K562 (cell line): ENCODE data around the gene FOS. TPM values are rescaled to one million over a fixed set of nuclear protein-coding genes. Genes with fewer than 3 reads are reported as not detected.
A peak's percentile ranks its signal among the peaks of the same experiment; 100 is the strongest.

ENCODE experiments used
- ATAC-seq: fragments of 200-7000 bp; cut with Tn5 transposase; 3 replicates; pipeline ENCODE4 v1.9.1; 2020; ENCODE audit warnings: moderate library complexity
- BruUV-seq: library from RNA; stranded (reverse); fragments of 400-500 nt; replicated peaks from 2 replicates; lab custom pipeline; 2021; lab: Mats Ljungman, UMichigan
- CTCF ChIA-PET: fragments of 300-600 bp; formaldehyde crosslinking; extraction: SDS; loops from one replicate; lab custom pipeline; 2021; ENCODE audit warnings: low intra/inter-chr PET ratio; lab: Yijun Ruan, JAX
- POLR2A ChIA-PET: fragments of 300-600, 350-650 bp; sonication (Branson Sonifier 250); formaldehyde crosslinking; extraction: SDS; loops from one replicate; lab custom pipeline; 2021; ENCODE audit warnings: antibody characterized with exemption, inconsistent platforms; lab: Yijun Ruan, JAX
- DNase-seq, 4 experiments: peaks; one replicate each; pipeline versions ENCODE4 v3.0.0 to v3.0.0-alpha.2; 2011 to 2018; ENCODE audit warnings: low spot score in 3 of 4, mixed read lengths in 3 of 4; ENCODE audit errors: extremely low read depth in 1 of 4
- FAIRE-seq: peaks from 2 replicates; lab custom pipeline; 2011; peaks lifted over from hg19 to GRCh38; lab: Jason Lieb, UNC
- H2AFZ ChIP-seq: 2 replicates; pipeline ENCODE4 v1.6.0; 2011; ENCODE audit warnings: low read depth, low read length, control low read depth, inconsistent platforms
- H3K27ac ChIP-seq: fragments of 200-600 bp; 3 replicates; pipeline ENCODE4 v1.8.0; 2011; ENCODE audit warnings: low read depth, mild to moderate bottlenecking, control low read depth, inconsistent platforms, low read length, moderate library complexity, mixed read lengths; ENCODE audit errors: extremely low read depth
- H3K27me3 ChIP-seq, 2 experiments: fragments of 300-600 bp in 1 of 2; 2 replicates in 1 of 2; 3 replicates in 1 of 2; pipeline versions ENCODE4 v1.6.0 to v1.8.0; 2011; ENCODE audit warnings: inconsistent platforms in 2 of 2, low read length in 2 of 2, mild to moderate bottlenecking in 1 of 2, mixed read lengths in 1 of 2, moderate library complexity in 1 of 2; ENCODE audit not compliant: control insufficient read depth in 2 of 2, insufficient read depth in 2 of 2
- H3K36me3 ChIP-seq: fragments of 300-600 bp; 3 replicates; pipeline ENCODE4 v1.8.0; 2011; ENCODE audit warnings: mild to moderate bottlenecking, low read length, inconsistent platforms; ENCODE audit not compliant: control insufficient read depth, insufficient read depth
- H3K4me1 ChIP-seq, 2 experiments: fragments of 200-600 bp in 1 of 2; replicated peaks in 1 of 2; 2 replicates in 1 of 2; 3 replicates in 1 of 2; pipeline versions ENCODE4 v1.5.1 to v1.8.0; 2011; ENCODE audit warnings: inconsistent platforms in 2 of 2, low read length in 2 of 2, mild to moderate bottlenecking in 1 of 2, mixed read lengths in 1 of 2, moderate library complexity in 1 of 2; ENCODE audit not compliant: control insufficient read depth in 2 of 2, insufficient read depth in 2 of 2
- H3K4me2 ChIP-seq: 2 replicates; pipeline ENCODE4 v1.6.1; 2011; ENCODE audit warnings: low read length, control low read depth, inconsistent platforms, mixed read lengths; ENCODE audit not compliant: insufficient read depth
- H3K4me3 ChIP-seq: fragments of 200-600 bp; sonication (generic), shearing (Covaris generic); 2 replicates; pipeline ENCODE4 v1.5.1; 2016; ENCODE audit warnings: control low read depth, inconsistent platforms
- H3K79me2 ChIP-seq: fragments of 200-600 bp; 3 replicates; pipeline ENCODE4 v1.8.0; 2011; ENCODE audit warnings: low read length, inconsistent platforms; ENCODE audit not compliant: control insufficient read depth, insufficient read depth
- H3K9ac ChIP-seq, 2 experiments: 2 replicates each; pipeline versions ENCODE4 v1.6.0 to v1.6.1; 2011; ENCODE audit warnings: low read depth in 2 of 2, low read length in 2 of 2, control low read depth in 1 of 2, inconsistent platforms in 1 of 2, mild to moderate bottlenecking in 1 of 2, mixed read lengths in 1 of 2; ENCODE audit not compliant: insufficient read depth in 1 of 2
- H3K9me1 ChIP-seq: one replicate; pipeline ENCODE4 v1.6.0; 2011; ENCODE audit warnings: inconsistent platforms, mild to moderate bottlenecking, low read length, moderate library complexity; ENCODE audit not compliant: control insufficient read depth, insufficient read depth
- H3K9me3 ChIP-seq: replicated peaks from 2 replicates; pipeline ENCODE4 v1.5.1; 2011; ENCODE audit warnings: low read depth, low read length, inconsistent platforms; ENCODE audit not compliant: control insufficient read depth, insufficient read depth
- H4K20me1 ChIP-seq: replicated peaks from 2 replicates; pipeline ENCODE4 v1.6.1; 2011; ENCODE audit warnings: low read length, inconsistent platforms, mixed read lengths; ENCODE audit not compliant: control insufficient read depth, insufficient read depth
- CEBPB ChIP-seq: fragments of 450-650 bp; IDR thresholded peaks from 2 replicates; pipeline ENCODE4 v1.6.1; 2016; ENCODE audit warnings: missing genetic modification characterization, missing compliant biosample characterization
- CEBPG ChIP-seq, 3 experiments: fragments of 200-800 bp in 1 of 3; sonication (Bioruptor generic) in 1 of 3; sonication (generic) in 1 of 3; formaldehyde crosslinking in 1 of 3; IDR thresholded peaks in 2 of 3; conservative IDR thresholded peaks in 1 of 3; 2 replicates each; pipeline versions ENCODE4 v1.6.1 to v1.8.0; 2016 to 2022; ENCODE audit warnings: missing compliant biosample characterization in 2 of 3, missing genetic modification characterization in 2 of 3, mild to moderate bottlenecking in 1 of 3, missing genetic modification reagents in 1 of 3
- EHMT2 ChIP-seq: fragments of 450-650 bp; IDR thresholded peaks from 2 replicates; pipeline ENCODE4 v1.6.1; 2018; ENCODE audit warnings: antibody characterized with exemption
- GABPB1 ChIP-seq: sonication (generic); formaldehyde crosslinking; IDR thresholded peaks from 2 replicates; pipeline ENCODE4 v1.8.0; 2022; ENCODE audit warnings: mild to moderate bottlenecking, missing genetic modification reagents
- MXI1 ChIP-seq: IDR thresholded peaks from 2 replicates; pipeline ENCODE4 v1.6.1; 2011; ENCODE audit warnings: low read depth, mild to moderate bottlenecking, improper control_type of control experiment, low read length
- RBM25 ChIP-seq: fragments of 200-400 bp; formaldehyde crosslinking; IDR thresholded peaks from 2 replicates; pipeline ENCODE4 v1.6.1; 2018; ENCODE audit warnings: low read length, low read depth, moderate library complexity; ENCODE audit not compliant: severe bottlenecking
- SAP30 ChIP-seq: fragments of 200-600 bp; sonication (generic); IDR thresholded peaks from 2 replicates; pipeline ENCODE4 v1.6.1; 2012; ENCODE audit warnings: borderline replicate concordance, low read depth, mild to moderate bottlenecking, moderate library complexity, low read length, control low read depth, inconsistent platforms; ENCODE audit not compliant: insufficient read depth, poor library complexity, severe bottlenecking
- SIN3B ChIP-seq: fragments of 450-650 bp; IDR thresholded peaks from 2 replicates; pipeline ENCODE4 v1.6.1; 2017; ENCODE audit warnings: low read depth, mild to moderate bottlenecking, moderate library complexity
- U2AF2 ChIP-seq: fragments of 200-400 bp; formaldehyde crosslinking; optimal IDR thresholded peaks from 2 replicates; pipeline ENCODE3; 2017; ENCODE audit warnings: low read depth, mild to moderate bottlenecking, low read length
- WHSC1 ChIP-seq: IDR thresholded peaks from one replicate; pipeline ENCODE4 v1.6.1; 2012; ENCODE audit warnings: low read length, control low read depth, inconsistent platforms
- ZEB2 ChIP-seq: fragments of 450-650 bp; IDR thresholded peaks from 2 replicates; pipeline ENCODE4 v1.6.1; 2016
- ZNF134 ChIP-seq: fragments of 250-450 bp; sonication (Bioruptor Pico); conservative IDR thresholded peaks from 2 replicates; pipeline ENCODE4 v1.4.0; 2020
- ZNF217 ChIP-seq: sonication (generic); formaldehyde crosslinking; IDR thresholded peaks from 2 replicates; pipeline ENCODE4 v1.8.0; 2022; ENCODE audit warnings: mild to moderate bottlenecking, missing genetic modification reagents
- ZNF253 ChIP-seq: fragments of 250-450 bp; sonication (Bioruptor Pico); conservative IDR thresholded peaks from 2 replicates; pipeline ENCODE4 v1.6.1; 2021; ENCODE audit warnings: mild to moderate bottlenecking
- ZNF778 ChIP-seq: fragments of 450-650 bp; formaldehyde crosslinking; IDR thresholded peaks from 2 replicates; pipeline ENCODE4 v1.4.0; 2020; ENCODE audit warnings: mild to moderate bottlenecking, moderate library complexity
- ZSCAN32 ChIP-seq: fragments of 450-650 bp; formaldehyde crosslinking; IDR thresholded peaks from 2 replicates; pipeline ENCODE4 v1.4.0; 2020; ENCODE audit warnings: mild to moderate bottlenecking, moderate library complexity
- WGBS: fragments of 100-300 bp; shearing (Covaris generic); methylation state at CpG from one replicate; pipeline ENCODE4 v1.1.6; 2016; ENCODE audit warnings: low coverage, mixed read lengths; ENCODE audit not compliant: insufficient coverage; ENCODE audit errors: missing lambda C conversion rate; 5-methylcytosine and 5-hydroxymethylcytosine counted together
- in situ Hi-C: fragments of 300-500 bp; cut with MboI; formaldehyde crosslinking; loops from 4 replicates; pipeline ENCODE4 v1.15.0; 2018; ENCODE audit warnings: inconsistent platforms, mixed read lengths
- intact Hi-C: fragments of 100-400 bp; cut with micrococcal nuclease; formaldehyde crosslinking; loops from 2 replicates; pipeline ENCODE4 v1.14.2; 2022
- polyA plus RNA-seq, 8 experiments: library from polyadenylated mRNA; depleted of rRNA in 4 of 8; stranded (reverse) in 5 of 8; unstranded in 3 of 8; fragments of >200 nt; fragmentation: Nextera tagmentation in 2 of 8; fragmentation: Illumina TruSeq in 1 of 8; extraction: Ambion mirVana in 2 of 8; extraction: Trizol in 1 of 8; gene quantifications; 2 replicates each; pipeline versions ENCODE4 v1.2.1 to v1.2.3, GENCODE V29; 2011 to 2014; ENCODE audit warnings: inconsistent platforms in 1 of 8, missing spikeins in 1 of 8
- total RNA-seq, 7 experiments: library from RNA; depleted of rRNA in 6 of 7; stranded (reverse); fragments of >200 nt in 6 of 7; fragmentation: Illumina TruSeq in 2 of 7; extraction: Trizol in 2 of 7; gene quantifications; 2 replicates each; pipeline versions ENCODE4 v1.2.1 to v1.2.3, GENCODE V29; 2011 to 2021; ENCODE audit warnings: low replicate concordance in 1 of 7
- TF ChIP-seq, protein P1 (sequence below), 2 experiments: fragments of 450-650 bp in 1 of 2; sonication (generic) in 1 of 2; formaldehyde crosslinking; conservative IDR thresholded peaks; 2 replicates each; pipeline versions ENCODE4 v1.4.0 to v1.8.1; 2020 to 2022; ENCODE audit warnings: mild to moderate bottlenecking in 1 of 2, missing genetic modification reagents in 1 of 2
- TF ChIP-seq, protein P2 (sequence below), 2 experiments: fragments of 450-650 bp in 1 of 2; sonication (generic) in 1 of 2; formaldehyde crosslinking in 1 of 2; IDR thresholded peaks in 1 of 2; conservative IDR thresholded peaks in 1 of 2; 2 replicates each; pipeline versions ENCODE4 v1.6.1 to v1.8.1; 2016 to 2023; ENCODE audit warnings: mild to moderate bottlenecking in 2 of 2, moderate library complexity in 2 of 2, inconsistent platforms in 1 of 2, missing genetic modification reagents in 1 of 2

Gene FOS
- total and polyA plus RNA-seq, 9 of the 15 experiments (the other 6 are each of a cell fraction or from before 2014, with no cell fraction given) = 0.54 to 13.8 (median 8.9) TPM

- Histone ChIP-seq H3K9me1 (no peaks in the 10 kb centered on the region), H3K79me2 (no peaks in the 10 kb centered on the region; the same call in 2 of the 3 replicates), H3K27me3 (no peaks in the 10 kb centered on the region), H3K4me2 (no peak overlapping the region), H2AFZ (no peak overlapping the region), H3K4me1 (peaks cover 7 to 13% of the 10 kb centered on the region in 2 experiments; a peak in 4 of 5 replicates), H3K9ac (no peak overlapping the region; a peak in 1 of 4 replicates), H3K4me3 (no peak overlapping the region), H3K27ac (no peak overlapping the region), H3K9me3 (no peaks in the 10 kb centered on the region)
- 56% methylated on average over 3 of the region's 3 CpGs for WGBS
- ChIA-PET CTCF (interaction anchor here (0.5 kb wide), 1 partner anchor 511 kb away, joined by 4 read pairs; no protein-coding TSS in a partner anchor), POLR2A (interaction anchor here (0.6 to 2.6 kb wide), 4 partner anchors 8 to 213 kb away, joined by 3 to 24 read pairs (median 6); partner anchors contain the start of gene FOS)
- intact Hi-C loops = no loop called here
- ATAC-seq (no peak), DNase-seq (no peak), FAIRE-seq (no peak)
- in situ Hi-C loops = no loop called here
- no TSS peak for BruUV-seq
- no peak for TF ChIP-seq MXI1
- TF ChIP-seq GABPB1 (CRISPR knock-in tag) = no peak
- TF ChIP-seq SIN3B = no peak
- no peak for TF ChIP-seq EHMT2
- TF ChIP-seq ZNF134 (CRISPR knock-in tag) = no peak
- peak; percentile 48; the same call in 1 of the 2 replicates for TF ChIP-seq ZSCAN32 (CRISPR knock-in tag)
- TF ChIP-seq CEBPB = peak; percentile 63
- TF ChIP-seq WHSC1 = no peak
- no peak for TF ChIP-seq ZNF217
- no peak for TF ChIP-seq SAP30
- TF ChIP-seq CEBPG (CRISPR knock-in tag; IDR thresholded peaks at IDR 0.05) = peak; percentile 40; the same call in 1 of the 2 replicates
- TF ChIP-seq CEBPG (tag; conservative IDR thresholded peaks at IDR 0.05 in 1 of 2, IDR thresholded peaks at IDR 0.05 in 1 of 2) = peak; percentile 62 to 66
- TF ChIP-seq, protein P1, sequence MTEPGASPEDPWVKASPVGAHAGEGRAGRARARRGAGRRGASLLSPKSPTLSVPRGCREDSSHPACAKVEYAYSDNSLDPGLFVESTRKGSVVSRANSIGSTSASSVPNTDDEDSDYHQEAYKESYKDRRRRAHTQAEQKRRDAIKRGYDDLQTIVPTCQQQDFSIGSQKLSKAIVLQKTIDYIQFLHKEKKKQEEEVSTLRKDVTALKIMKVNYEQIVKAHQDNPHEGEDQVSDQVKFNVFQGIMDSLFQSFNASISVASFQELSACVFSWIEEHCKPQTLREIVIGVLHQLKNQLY (CRISPR knock-in tag; conservative IDR thresholded peaks at IDR 0.05) = no peak
- no peak for TF ChIP-seq U2AF2
- TF ChIP-seq ZNF778 = no peak
- no peak for TF ChIP-seq ZNF253
- no peak for TF ChIP-seq RBM25
- no peak for TF ChIP-seq ZEB2
- TF ChIP-seq, protein P2, sequence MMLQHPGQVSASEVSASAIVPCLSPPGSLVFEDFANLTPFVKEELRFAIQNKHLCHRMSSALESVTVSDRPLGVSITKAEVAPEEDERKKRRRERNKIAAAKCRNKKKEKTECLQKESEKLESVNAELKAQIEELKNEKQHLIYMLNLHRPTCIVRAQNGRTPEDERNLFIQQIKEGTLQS (IDR thresholded peaks at IDR 0.05) = peak; percentile 87
- TF ChIP-seq, protein P2 (CRISPR knock-in tag; conservative IDR thresholded peaks at IDR 0.05) = no peak
- TF ChIP-seq, all 486 proteins: peak for 4
- Histone ChIP-seq H3K36me3 (no peaks in the 10 kb centered on the region), H4K20me1 (no peaks in the 10 kb centered on the region)
Measured at GRCh38 chr14:75289840-75290388, 11.3 kb downstream of the FOS start.
